ENCODE measurements around the gene CYB5RL.

Gene CYB5RL

DNA sequence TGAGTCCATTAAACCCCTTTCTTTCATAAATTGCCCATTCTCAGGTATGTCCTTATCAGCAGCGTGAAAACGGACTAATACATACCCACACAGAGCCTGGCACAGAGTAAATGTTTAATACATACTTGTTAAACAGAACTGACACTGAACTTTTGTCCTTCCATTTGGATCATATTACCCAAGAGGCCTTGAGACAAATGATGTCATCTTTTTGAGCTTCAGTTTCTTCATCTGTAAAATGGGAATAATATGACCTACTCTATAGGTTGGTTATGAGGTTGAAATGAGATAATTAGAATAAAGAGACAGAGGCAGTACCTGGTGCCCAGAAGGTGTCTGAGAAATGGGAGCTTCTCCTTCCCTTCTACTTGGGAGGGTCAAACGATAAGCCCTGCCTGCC lies 13.8 kb downstream of the CYB5RL start:
- DNase-seq: no peak
- Histone ChIP-seq H3K4me1 (no peaks in the 10 kb centered on the region), H3K9me3 (no peaks in the 10 kb centered on the region), H3K4me3 (no peak overlapping the region), H3K27me3 (no peaks in the 10 kb centered on the region), H3K36me3 (peaks cover 5 to 64% (median 22%) of the 10 kb centered on the region in 3 donors), H3K27ac (no peak overlapping the region)
- intact Hi-C loops (cut with DNase I; ENCODE audit: low total_unique reads): no loop called here
- TF ChIP-seq, protein P1, sequence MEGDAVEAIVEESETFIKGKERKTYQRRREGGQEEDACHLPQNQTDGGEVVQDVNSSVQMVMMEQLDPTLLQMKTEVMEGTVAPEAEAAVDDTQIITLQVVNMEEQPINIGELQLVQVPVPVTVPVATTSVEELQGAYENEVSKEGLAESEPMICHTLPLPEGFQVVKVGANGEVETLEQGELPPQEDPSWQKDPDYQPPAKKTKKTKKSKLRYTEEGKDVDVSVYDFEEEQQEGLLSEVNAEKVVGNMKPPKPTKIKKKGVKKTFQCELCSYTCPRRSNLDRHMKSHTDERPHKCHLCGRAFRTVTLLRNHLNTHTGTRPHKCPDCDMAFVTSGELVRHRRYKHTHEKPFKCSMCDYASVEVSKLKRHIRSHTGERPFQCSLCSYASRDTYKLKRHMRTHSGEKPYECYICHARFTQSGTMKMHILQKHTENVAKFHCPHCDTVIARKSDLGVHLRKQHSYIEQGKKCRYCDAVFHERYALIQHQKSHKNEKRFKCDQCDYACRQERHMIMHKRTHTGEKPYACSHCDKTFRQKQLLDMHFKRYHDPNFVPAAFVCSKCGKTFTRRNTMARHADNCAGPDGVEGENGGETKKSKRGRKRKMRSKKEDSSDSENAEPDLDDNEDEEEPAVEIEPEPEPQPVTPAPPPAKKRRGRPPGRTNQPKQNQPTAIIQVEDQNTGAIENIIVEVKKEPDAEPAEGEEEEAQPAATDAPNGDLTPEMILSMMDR (IDR thresholded peaks at IDR 0.05): no peak

DNA sequence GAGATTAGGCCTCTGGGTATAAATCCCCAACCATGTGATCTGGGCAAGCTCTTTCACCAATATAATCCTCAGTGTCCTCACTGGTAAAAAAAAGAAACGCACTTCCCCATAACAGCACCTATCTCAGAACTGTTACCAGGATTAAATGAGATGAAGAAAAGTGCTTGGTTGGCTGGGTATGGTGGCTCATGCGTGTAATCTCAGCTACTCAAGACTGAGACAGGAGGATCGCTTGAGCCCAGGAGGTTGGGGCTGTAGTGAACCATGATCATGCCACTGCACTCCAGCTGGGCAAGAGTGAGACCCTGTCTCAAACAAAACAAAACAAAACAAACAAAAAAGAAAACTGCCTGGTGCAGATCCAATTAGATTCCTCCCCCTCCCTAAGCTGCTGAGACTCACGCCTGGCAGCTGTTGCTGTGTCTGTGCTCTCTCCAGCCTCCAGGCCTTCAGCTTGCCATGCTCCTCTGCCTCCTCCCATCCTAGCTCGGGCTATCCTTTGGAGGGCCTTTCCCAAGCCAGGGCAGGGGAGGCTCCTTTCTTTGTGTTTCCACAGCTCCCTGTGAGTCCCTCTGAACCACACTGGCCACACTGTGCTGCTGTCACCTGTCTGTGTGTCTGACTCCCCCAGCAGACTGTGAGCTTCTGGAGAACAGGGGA lies 19.0 kb downstream of the CYB5RL start:
- TF ChIP-seq, protein P1 (IDR thresholded peaks at IDR 0.05): no peak
- Histone ChIP-seq H3K4me3 (no peak overlapping the region), H3K27ac (no peak overlapping the region), H3K36me3 (peaks cover 3 to 57% (median 14%) of the 10 kb centered on the region in 3 donors), H3K9me3 (no peaks in the 10 kb centered on the region), H3K4me1 (no peaks in the 10 kb centered on the region), H3K27me3 (no peaks in the 10 kb centered on the region)
- no peak for DNase-seq
- intact Hi-C loops (cut with DNase I; ENCODE audit: low total_unique reads): no loop called here

DNA sequence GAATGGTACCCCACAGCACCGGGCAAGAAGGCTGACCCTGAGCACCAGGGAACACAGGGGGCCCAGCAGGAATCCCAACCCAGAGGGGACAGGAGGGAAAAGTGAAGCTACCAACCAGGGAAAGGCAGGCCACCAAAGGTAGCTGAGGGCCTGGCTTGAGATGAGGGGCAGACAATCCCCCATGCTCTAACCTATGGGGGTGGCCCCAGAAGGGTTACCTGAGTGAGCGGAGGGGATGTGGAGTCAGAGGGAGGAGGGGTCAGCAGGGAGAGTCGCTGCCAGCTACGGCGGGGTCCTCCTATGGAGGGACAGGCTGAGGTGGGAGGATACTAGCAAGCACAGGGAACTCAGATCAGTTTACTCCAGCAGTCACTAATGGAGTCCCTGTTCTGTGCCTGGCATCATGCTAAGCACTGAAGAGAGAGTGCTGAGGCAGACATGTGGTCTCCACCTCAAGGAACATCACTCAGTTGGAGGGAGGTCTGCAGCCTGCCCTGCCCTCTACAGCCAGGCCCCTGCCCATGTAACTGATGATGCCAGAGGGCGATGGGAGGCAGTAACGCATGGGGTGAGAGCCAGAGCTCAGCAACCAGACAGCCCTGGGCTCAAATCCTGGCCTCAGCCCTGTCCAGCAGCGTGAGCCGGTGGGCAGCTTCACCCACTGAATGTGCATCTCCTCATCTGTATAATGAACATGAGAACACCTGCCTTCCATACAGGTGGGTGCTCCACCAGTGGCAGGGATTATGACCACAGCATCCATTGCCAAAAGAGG lies 21.3 kb downstream of the CYB5RL start:
- Histone ChIP-seq H3K4me1 (no peaks in the 10 kb centered on the region), H3K27me3 (no peaks in the 10 kb centered on the region), H3K4me3 (no peak overlapping the region), H3K9me3 (no peaks in the 10 kb centered on the region), H3K27ac (no peak overlapping the region), H3K36me3 (peaks cover 9 to 68% (median 30%) of the 10 kb centered on the region in 3 donors)
- intact Hi-C loops (cut with DNase I; ENCODE audit: low total_unique reads): no loop called here
- no peak for DNase-seq
- TF ChIP-seq, protein P1 (IDR thresholded peaks at IDR 0.05): no peak

DNA sequence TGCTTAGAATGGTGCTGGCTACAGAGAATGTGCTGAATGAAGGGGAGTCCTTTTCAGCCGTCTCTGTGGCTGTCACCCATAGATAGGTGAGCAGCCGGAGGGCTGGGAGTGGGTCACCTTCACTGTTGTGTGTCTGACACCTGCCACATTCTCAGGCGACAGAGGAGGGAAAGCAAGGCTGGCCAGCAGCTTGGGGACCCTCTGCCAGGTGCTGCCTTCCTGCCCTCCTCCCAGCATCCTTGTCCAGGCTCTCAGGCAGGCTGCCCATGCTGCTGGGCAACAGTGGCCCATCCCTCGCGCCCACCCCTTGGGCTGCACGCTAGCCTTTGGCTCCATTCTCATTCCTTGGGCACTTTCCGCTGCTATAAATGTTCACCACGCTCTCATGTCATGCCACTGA lies 22.1 kb downstream of the CYB5RL start:
- Histone ChIP-seq H3K4me3 (no peak overlapping the region), H3K27ac (no peak overlapping the region), H3K36me3 (peaks cover 9 to 67% (median 30%) of the 10 kb centered on the region in 3 donors), H3K27me3 (no peaks in the 10 kb centered on the region), H3K9me3 (no peaks in the 10 kb centered on the region), H3K4me1 (no peaks in the 10 kb centered on the region)
- no peak for DNase-seq
- intact Hi-C loops (cut with DNase I; ENCODE audit: low total_unique reads): no loop called here
- TF ChIP-seq, protein P1 (IDR thresholded peaks at IDR 0.05): no peak

DNA sequence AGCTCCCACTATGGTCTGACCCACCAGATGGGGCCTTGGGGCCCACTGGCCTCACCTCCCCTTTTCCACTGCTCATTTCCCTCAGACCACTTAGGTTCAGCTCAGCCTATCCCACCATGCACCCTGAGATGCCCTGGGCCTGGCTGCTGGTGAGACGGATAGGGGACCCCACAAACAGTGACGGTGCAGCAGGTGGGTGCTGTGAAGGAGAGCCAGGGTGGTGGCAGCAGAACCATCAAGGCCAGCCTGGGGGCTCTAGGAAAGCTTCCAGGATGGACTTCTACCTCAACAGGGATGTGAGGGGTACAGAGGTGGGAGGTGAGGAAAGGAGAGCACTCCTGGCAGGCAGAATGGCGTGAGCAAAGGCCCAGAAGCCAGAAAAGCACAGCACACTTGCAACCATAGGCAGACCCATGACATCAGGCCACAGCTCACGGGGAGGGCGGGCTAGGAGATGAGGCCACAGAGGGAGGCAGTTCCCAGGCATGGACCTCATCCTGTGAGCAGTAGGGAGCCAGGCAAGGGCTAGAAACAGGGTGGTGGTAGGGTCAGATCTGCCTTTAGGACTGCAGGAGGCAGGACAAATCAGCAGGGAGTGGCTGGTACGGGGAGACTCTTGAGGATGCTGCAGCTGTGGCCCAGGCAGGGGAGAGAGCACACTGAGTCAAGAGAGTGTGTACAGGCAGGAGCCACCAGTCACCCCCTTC lies 23.1 kb downstream of the CYB5RL start:
- intact Hi-C loops (cut with DNase I; ENCODE audit: low total_unique reads): no loop called here
- no peaks in the 10 kb centered on the region for H3K4me1 ChIP-seq
- no peaks in the 10 kb centered on the region for H3K9me3 ChIP-seq
- H3K27ac ChIP-seq: no peak overlapping the region
- H3K36me3 ChIP-seq: peaks cover 9 to 67% (median 30%) of the 10 kb centered on the region in 3 donors
- no peak for DNase-seq
- H3K27me3 ChIP-seq: no peaks in the 10 kb centered on the region
- no peak overlapping the region for H3K4me3 ChIP-seq
- TF ChIP-seq, protein P1 (IDR thresholded peaks at IDR 0.05): no peak

Data from tibial artery (tissue), 4 donors.